HL-60/S4 treated with retinoic acid at 250 ng/mL for 4 days and 3 days (cell line): Measurements from ENCODE around the gene ERBIN.

Experiments
- in situ Hi-C: fragments of 300-500 bp; cut with MboI; formaldehyde crosslinking; loops from 2 replicates; pipeline ENCODE4 v1.7.0; 2022; ENCODE audit warnings: low sequenced_read_pairs

The ERBIN gene

DNA sequence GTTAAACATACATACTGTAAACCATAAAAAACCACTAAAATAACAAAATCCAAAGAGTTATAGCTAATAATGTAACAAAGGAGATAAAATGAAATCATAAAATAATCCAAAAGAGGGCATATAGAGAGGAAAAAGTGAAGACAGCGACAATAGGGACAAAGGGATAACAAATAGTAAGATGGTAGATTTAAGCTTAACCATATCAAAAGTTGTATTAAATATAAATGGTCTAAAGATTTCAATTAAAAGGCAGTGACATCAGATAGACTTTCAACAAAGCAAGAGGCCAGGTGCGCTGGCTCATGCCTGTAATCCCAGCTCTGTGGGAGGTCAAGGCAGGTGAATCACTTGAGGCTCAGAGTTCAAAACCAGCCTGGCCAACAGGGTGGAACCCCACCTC, 163.0 kb downstream of the ERBIN start:
- in situ Hi-C loops = no loop called here

DNA sequence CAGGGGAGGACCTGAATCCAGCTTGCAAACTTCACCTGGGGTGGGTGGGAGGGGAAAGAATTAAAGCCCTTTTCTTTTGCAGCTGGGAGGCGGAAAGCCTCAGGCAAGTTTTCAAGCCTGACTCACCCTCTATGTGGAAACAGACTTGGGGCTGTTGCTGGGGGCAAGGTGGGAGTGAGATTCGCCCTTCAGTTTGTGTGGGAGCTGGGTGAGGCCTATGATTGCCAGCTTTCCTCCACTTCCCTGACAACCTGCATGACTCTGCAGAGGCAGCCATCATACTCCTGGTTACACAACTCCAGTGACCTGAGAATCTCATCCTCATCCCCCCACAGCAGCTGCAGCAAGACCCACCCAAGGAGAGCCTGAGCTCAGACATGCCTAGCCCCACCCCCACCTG, 174.5 kb downstream of the ERBIN start:
- in situ Hi-C loops = no loop called here

DNA sequence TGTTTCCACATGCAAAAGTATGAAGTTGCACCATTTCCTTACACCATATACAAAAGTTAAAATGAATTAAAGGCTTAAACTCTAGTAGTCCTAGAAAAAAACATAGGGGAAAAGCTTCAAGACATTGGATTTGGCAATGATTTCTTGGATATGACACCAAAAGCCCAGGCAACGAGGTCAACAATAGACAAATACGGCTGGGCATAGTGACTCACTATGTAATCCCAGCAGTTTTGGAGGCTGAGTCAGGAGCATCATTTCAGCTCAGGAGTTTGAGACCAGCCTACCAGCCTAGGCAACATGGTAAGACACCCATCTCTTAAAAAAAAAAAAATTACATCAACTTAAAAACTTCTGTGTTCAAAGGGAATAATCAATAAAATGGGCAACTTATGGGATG, 186.8 kb downstream of the ERBIN start:
- in situ Hi-C loops = no loop called here

DNA sequence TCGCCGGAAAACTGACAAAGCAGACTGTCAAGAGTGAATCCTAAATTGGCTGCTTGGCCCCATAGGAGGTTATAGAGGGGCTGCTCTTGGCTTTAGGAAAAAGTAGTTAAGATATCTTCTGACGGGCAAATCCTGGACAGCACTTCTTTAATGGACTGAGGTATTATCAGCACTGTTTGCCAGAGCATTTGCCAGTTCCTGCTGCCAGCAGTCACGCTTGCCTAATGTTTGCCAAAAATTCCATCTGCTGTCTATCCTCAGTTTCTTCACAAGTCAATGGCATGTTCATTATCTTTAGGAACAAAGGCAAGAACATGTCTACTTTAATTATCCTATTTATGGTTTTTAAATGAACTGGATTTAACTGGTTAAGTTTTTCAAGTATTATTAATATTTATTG, 191.9 kb downstream of the ERBIN start:
- in situ Hi-C loops = no loop called here

DNA sequence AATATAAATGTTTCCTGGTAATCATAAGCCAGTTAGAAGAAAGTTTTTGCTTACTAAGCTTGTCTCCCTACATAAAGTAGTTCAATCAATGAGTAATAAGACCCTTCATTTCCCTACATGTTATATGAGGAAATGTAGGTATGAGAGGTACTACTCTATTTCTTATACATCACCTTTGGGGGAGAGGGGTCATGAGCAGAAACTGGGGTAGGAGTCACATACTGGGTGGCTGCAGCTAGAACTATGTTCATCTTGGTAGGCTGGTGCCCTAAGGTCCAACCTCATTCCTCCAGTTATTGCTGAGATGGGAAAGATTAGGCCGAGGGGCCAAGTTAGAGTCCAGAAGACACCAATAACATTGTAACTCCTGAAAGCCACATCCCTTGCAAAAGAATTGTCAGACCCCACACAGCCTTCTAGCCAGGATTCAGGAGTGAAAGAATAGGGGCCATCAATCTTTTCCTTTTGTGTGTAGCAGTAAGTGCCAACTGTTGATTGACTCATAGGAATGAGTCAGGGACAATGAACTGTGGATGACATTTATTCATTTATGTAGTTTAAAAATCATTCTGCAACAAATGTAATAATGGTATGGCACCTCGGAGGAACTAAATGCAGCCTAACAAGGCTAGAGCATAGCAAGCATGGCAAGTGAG, 196.1 kb downstream of the ERBIN start:
- in situ Hi-C loops = no loop called here

DNA sequence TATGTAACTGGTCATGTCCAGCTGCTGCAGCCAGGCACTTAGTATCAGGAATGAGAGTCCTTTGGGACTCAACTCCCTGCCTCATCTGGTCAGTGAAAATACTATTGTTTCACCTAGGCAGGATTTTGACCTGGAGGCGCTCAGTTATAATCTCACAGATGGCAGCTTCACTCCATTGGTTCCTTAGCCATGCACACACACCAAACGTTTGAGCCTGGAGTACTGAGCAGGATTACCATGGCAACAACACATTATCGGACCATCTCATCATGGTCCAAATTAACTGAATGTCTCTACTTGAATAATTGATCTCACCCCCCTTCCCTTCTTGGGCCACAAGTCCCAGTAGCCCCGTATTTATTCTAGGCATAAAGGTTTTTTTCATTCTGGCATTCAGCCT, 202.8 kb downstream of the ERBIN start:
- in situ Hi-C loops = no loop called here

DNA sequence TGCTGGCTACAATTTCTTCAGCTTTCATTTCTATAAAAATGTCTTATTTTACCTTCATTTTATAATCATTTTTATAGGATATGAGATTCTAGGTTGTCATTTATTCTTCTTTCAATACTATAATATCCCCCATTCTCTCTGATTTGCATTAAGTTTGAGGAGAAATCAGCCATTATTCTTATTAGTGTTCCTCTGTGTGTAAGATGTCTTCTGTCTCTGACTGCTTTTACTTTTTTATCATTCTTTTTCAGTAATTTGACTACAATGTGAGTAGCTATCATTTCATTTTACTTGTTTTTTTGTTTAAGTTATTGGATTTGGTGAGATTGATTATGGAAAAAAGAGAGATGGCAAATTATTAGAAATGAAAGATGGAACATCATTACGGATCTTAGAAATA, 204.1 kb downstream of the ERBIN start:
- in situ Hi-C loops = no loop called here
